Measurements from ENCODE around the gene HFE.
"Not testable (repeated sequence)": the region's sequence is repeated elsewhere in the genome, so short reads cannot be mapped to it uniquely, and the experiment has no call there.

HFE gene

GRCh38 chr6:26115226-26115625 is 28.0 kb downstream of the HFE start:
- FAIRE-seq, result no peak

- no peak for FAIRE-seq
Measured at GRCh38 chr6:26116267-26116666, 29.0 kb downstream of the HFE start.

- no peak for FAIRE-seq
Measured at GRCh38 chr6:26118999-26119398, 31.8 kb downstream of the HFE start.

- not testable (repeated sequence) for FAIRE-seq
Measured at GRCh38 chr6:26120115-26120514, 32.9 kb downstream of the HFE start.

GRCh38 chr6:26120807-26121140 is 33.5 kb downstream of the HFE start:
- no peak for FAIRE-seq

GRCh38 chr6:26121141-26122004 is 34.1 kb downstream of the HFE start:
- no peak for FAIRE-seq

GRCh38 chr6:26122005-26122388 is 34.8 kb downstream of the HFE start:
- FAIRE-seq, result no peak

- FAIRE-seq, result no peak
Measured at GRCh38 chr6:26122402-26122792, 35.2 kb downstream of the HFE start.

GRCh38 chr6:26122793-26123674 is 35.8 kb downstream of the HFE start:
- FAIRE-seq, result peak; percentile 95

- FAIRE-seq, result no peak
Measured at GRCh38 chr6:26123675-26123946, 36.4 kb downstream of the HFE start.

GRCh38 chr6:26123947-26124780 is 36.9 kb downstream of the HFE start:
- FAIRE-seq, result peak; percentile 99

GRCh38 chr6:26124781-26125685 is 37.8 kb downstream of the HFE start:
- no peak for FAIRE-seq

GRCh38 chr6:26126394-26127235 is 39.4 kb downstream of the HFE start:
- no peak for FAIRE-seq

- no peak for FAIRE-seq
Measured at GRCh38 chr6:26128013-26128771, 41.0 kb downstream of the HFE start.

GRCh38 chr6:26129656-26130055 is 42.4 kb downstream of the HFE start:
- no peak for FAIRE-seq

GRCh38 chr6:26130581-26131249 is 43.5 kb downstream of the HFE start:
- FAIRE-seq, result no peak

GRCh38 chr6:26131618-26132017 is 44.4 kb downstream of the HFE start:
- FAIRE-seq, result no peak

GRCh38 chr6:26133730-26134129 is 46.5 kb downstream of the HFE start:
- no peak for FAIRE-seq

GRCh38 chr6:26136321-26136720 is 49.1 kb downstream of the HFE start:
- no peak for FAIRE-seq
